Endothelial cell of umbilical vein (primary cell): ENCODE results near the gene RARA.

Experiments used
- EZH2 ChIP-seq: IDR thresholded peaks from 2 replicates; pipeline ENCODE4 v1.6.1; 2012; ENCODE audit warnings: borderline replicate concordance, low read depth, mild to moderate bottlenecking, moderate library complexity, low read length, inconsistent platforms; ENCODE audit not compliant: severe bottlenecking
- FOS ChIP-seq: IDR thresholded peaks from 2 replicates; pipeline ENCODE4 v1.6.1; 2011; ENCODE audit warnings: mild to moderate bottlenecking, low read length, moderate library complexity, borderline replicate concordance; ENCODE audit not compliant: insufficient read depth
- JUN ChIP-seq: IDR thresholded peaks from 2 replicates; pipeline ENCODE4 v1.6.1; 2011; ENCODE audit warnings: borderline replicate concordance, low read depth; ENCODE audit not compliant: insufficient read length, insufficient read depth
- MYC ChIP-seq: IDR thresholded peaks from one replicate; pipeline ENCODE4 v1.6.1; 2011; ENCODE audit warnings: mild to moderate bottlenecking, low read depth, low read length
- POLR2A ChIP-seq: IDR thresholded peaks from 2 replicates; pipeline ENCODE4 v1.6.1; 2012; ENCODE audit warnings: low read depth, mild to moderate bottlenecking, control low read depth, low read length
- POLR2AphosphoS5 ChIP-seq: IDR thresholded peaks from 2 replicates; pipeline ENCODE4 v1.6.1; 2012; ENCODE audit warnings: low read depth, mild to moderate bottlenecking, control low read depth, low read length, moderate library complexity; ENCODE audit not compliant: insufficient read depth
- TF ChIP-seq, protein P1 (sequence below): IDR thresholded peaks from 2 replicates; pipeline ENCODE4 v1.6.1; 2011; ENCODE audit not compliant: insufficient read depth, insufficient read length
- TF ChIP-seq, protein P2 (sequence below), 2 donors: IDR thresholded peaks; 1 replicate in 1 of 2; 2 replicates in 1 of 2; pipeline ENCODE4 v1.5.1; 2011; ENCODE audit warnings: low read length in 2 of 2, mild to moderate bottlenecking in 2 of 2, moderate library complexity in 2 of 2, control low read depth in 1 of 2, inconsistent platforms in 1 of 2, low read depth in 1 of 2; ENCODE audit not compliant: insufficient read depth in 1 of 2; ENCODE audit errors: extremely low read depth in 1 of 2

GRCh38 chr17:40340880-40341807, 32.2 kb downstream of the RARA start:
- TF ChIP-seq EZH2, result no peak
- TF ChIP-seq, protein P1, sequence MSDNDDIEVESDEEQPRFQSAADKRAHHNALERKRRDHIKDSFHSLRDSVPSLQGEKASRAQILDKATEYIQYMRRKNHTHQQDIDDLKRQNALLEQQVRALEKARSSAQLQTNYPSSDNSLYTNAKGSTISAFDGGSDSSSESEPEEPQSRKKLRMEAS, result no peak
- TF ChIP-seq, protein P2, sequence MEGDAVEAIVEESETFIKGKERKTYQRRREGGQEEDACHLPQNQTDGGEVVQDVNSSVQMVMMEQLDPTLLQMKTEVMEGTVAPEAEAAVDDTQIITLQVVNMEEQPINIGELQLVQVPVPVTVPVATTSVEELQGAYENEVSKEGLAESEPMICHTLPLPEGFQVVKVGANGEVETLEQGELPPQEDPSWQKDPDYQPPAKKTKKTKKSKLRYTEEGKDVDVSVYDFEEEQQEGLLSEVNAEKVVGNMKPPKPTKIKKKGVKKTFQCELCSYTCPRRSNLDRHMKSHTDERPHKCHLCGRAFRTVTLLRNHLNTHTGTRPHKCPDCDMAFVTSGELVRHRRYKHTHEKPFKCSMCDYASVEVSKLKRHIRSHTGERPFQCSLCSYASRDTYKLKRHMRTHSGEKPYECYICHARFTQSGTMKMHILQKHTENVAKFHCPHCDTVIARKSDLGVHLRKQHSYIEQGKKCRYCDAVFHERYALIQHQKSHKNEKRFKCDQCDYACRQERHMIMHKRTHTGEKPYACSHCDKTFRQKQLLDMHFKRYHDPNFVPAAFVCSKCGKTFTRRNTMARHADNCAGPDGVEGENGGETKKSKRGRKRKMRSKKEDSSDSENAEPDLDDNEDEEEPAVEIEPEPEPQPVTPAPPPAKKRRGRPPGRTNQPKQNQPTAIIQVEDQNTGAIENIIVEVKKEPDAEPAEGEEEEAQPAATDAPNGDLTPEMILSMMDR (IDR thresholded peaks at IDR 0.05; ENCODE audit: extremely low read depth in 1 of 2, insufficient read depth in 1 of 2, low read depth in 1 of 2, low read length in 2 of 2), result no peak
- peak; percentile 30 for TF ChIP-seq POLR2AphosphoS5
- peak; percentile 31 for TF ChIP-seq FOS
- peak; percentile 53 for TF ChIP-seq POLR2A
- no peak for TF ChIP-seq JUN
- no peak for TF ChIP-seq MYC
